GM21390 (cell line): ENCODE measurements around the gene HSDL1.

ENCODE experiments used
- ATAC-seq: cut with Tn5 transposase; IDR thresholded peaks from one replicate; pipeline ENCODE4 v1.9.1; 2021; ENCODE audit not compliant: unreplicated experiment

Gene HSDL1

DNA sequence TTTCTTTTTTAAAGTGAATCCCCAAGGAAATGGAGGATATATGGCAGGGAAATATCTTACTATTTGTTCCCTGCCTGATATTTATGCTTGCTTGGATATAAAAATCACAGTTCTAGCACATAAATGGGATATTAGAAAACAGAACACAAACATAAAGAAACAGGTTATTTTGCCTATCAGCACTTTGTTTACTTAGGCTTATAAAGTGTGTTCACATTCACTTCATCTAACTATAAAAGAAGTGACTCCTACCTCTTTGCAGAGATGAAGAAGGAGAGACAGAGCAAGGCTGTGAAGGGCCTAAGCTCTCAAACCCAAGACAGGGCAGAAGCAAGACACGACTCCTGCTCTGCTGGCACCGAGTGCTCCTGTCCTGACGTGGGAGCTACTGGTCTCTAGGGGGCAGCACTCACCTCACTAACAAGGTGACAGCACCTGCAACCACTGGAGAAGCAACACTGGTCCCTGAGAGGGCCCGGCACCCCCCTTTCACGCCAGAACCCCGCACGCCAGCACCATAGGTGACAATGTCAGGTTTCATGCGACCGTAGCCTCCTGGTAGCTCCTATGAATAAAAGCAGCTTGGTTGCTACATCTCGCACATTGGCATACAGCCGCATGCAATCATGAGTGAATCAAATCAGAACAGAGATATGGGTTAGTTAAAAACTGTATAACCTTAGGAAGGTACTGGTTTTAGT is 60.3 kb downstream of the HSDL1 start:
- ATAC-seq: peak; percentile 42

DNA sequence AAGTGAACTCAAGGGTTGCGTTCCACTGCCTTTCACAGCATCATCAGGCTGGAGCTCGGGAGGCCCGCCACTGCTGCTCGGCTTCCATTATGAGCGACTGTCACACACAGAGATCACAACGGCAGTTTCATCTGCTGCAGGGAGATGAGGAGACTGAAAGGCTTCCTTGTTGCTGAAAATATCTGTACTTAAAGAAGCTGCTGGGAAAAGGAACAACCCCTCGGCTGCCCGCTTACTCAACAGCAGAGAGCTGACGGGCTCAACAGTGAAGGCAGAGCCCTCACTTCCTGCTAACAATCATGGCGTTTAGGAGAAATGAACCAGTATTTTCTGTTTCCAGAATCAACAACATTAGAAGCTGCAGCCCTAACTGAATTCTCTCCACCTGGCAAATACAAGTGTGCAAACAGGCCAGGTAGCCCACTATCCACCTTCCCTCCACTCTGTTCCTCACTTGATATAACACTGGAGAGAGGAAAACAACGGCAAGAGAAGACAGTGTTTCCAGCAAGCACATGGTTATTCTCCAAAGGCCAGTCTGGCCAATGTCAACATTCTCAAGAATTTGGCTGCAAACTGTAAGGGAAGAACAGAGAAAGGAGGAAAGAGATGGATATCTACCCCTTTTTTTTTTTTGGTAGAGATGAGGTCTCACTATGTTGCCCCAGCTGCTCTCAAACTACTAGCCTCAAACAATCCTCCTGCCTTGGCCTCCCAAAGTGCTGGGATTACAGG is 62.0 kb downstream of the HSDL1 start:
- ATAC-seq: no peak

DNA sequence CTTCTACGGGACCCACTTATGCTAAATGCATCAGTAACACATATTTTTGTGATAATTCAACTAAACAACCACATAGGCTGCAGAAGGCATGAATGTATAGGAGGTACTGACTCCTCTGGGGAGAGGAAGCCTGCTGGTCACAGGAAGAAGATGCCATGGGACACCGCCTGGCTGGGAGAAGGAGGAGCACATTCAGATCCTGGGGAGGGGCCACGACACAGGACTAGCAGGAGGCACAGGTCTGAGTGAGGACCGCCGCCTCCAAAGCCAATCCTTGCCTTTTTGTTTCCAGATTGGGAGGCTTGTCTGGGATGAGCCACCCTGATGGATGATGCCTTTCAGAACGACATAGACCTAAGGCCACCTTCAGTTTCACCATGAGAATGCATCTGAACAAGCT is 62.9 kb downstream of the HSDL1 start:
- no peak for ATAC-seq

DNA sequence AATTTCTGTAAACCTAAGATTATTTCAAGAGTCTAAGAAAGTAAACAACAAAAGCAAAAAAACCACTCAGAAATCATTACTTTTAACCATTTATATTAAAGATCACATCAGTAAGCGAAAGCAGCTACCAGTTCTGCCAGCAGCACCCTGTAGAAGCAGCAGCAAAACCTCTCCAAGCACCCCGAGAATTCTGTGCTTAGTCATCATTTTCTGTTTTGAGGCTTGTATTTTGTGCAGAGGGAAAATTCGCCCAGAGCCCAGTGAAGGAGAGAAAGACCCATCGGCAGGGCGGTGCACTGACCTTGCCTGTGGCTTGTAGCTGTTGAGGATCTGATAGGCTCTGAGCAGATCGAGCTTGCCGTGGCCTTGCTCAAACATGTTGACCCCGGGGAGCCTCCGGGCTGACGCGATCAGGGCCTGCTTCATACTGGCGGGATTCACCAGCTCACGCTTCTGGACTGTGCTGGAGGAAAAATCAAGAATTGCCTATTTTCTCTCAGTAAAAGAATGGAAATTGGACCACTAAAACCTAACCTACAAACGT is 63.5 kb downstream of the HSDL1 start:
- no peak for ATAC-seq

DNA sequence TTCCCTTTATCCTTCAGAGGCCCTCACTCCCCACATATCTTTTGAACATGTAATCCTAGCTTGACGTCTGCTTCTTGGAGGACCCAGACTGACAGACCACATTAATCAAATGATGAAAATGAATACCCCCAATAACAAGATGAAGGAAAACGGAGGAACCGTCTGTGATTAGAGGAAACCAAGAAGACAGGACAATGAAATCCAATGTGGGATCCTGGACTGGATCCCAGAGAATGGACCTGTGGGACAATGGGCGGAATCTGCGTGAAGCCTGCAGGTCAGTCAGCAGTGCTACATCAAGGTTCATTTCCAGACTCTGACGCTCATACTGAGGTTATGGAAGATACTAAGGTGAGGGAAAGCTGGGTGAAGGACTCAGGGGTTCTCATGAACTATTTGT is 64.2 kb downstream of the HSDL1 start:
- no peak for ATAC-seq

DNA sequence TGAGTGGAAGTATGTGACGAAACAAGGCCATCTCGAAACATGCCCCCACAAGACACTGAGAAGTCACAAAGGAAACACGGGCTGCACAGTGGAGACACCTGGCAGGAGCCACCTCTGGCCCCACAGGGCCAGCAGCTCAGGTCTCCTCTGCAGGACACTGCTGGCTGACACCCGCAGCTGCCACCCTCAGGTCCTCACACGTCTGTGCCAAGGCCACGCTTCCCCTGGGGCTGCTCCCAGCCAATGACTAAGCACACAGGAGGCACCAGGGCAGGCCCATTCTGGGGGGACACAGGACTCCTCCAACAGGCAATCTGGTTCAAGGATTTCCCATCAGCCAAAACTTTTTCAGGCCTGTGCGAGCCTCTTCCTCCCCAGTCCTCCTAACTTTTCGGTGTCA is 64.6 kb downstream of the HSDL1 start:
- no peak for ATAC-seq

DNA sequence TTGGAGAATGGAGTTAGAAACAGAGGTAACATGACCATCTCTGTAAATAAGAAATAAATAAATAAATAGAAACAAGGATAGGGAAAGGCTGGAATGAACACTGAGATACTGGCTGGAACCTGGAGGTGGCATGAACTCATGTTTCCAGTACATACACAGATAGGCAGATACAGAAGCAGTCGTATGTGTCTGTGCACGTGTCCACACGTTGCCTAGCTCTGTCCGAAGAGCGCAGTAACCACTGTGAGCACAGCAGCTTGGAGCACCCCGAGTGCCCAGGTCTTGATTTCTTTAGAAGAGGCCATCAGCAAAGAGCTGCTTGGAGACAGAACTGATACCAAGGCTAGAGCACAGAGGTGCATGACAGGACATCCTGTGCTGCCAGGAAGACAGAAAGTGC is 65.3 kb downstream of the HSDL1 start:
- no peak for ATAC-seq

DNA sequence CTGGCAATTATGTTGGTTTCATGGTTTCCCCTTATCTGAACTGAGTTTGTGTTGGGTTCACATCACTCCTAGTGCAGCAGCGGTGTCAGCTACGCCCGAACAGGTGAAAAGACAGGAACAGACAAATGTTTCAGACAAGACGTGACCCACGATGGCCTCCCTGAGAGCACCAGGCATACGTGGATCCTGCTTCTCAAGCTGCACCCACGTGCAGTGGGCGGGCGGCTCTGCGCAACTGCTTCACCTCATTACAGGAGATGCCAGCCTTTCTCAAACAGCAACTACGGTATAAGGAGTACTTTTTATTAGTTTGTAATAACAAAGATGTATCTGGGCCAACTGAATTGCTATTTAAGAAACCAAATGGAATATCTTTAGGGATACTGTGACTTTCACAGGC is 69.6 kb downstream of the HSDL1 start:
- ATAC-seq: no peak

DNA sequence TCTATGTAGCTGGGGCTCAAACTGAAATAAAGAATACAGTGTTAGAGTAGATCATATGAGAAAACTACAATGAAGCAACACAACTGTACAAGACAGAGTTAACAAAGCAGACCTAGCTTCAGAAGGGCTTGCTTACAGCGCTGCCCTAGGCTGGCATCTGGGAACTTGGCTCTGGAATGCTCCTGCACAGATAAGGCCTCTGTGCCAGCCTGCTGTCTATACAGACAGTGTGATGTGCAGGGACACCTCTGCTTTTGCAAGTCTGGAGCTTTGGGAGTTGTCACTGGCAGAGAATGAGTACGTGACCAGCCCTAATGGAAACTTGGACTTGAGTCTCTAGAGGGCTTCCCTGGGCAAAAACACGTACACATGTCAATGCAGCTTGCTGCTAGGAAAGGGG is 70.3 kb downstream of the HSDL1 start:
- no peak for ATAC-seq
